ENCODE data around the gene DENND1A.

The DENND1A gene

GRCh38 chr9:123357743-123358059 is 572.2 kb downstream of the DENND1A start:
- TF ChIP-seq YY1 (IDR thresholded peaks at IDR 0.05; ENCODE audit: insufficient read depth, insufficient read length) = no peak
- no peak for TF ChIP-seq ZNF274 (IDR thresholded peaks at IDR 0.05; ENCODE audit: low read depth, low read length)
- no peak for TF ChIP-seq SUZ12 (IDR thresholded peaks at IDR 0.05; ENCODE audit: extremely low read depth, insufficient read depth, insufficient read length)
- no peaks in the 10 kb centered on the region for H3K36me3 ChIP-seq (ENCODE audit: insufficient read depth, insufficient read length, low read length)
- H3K27me3 ChIP-seq (ENCODE audit: insufficient read depth, insufficient read length) = peaks cover 8% of the 10 kb centered on the region
- DNase-seq (ENCODE audit: low read depth, low spot score) = no peak
- H3K9me3 ChIP-seq (ENCODE audit: insufficient read depth, low read length) = no peaks in the 10 kb centered on the region
- H3K4me1 ChIP-seq (ENCODE audit: insufficient read depth, insufficient read length) = peaks cover 34% of the 10 kb centered on the region
- H3K4me3 ChIP-seq (ENCODE audit: insufficient read length, low read depth) = peak overlapping the region; percentile 13
- peak overlapping the region; percentile 70 for H3K9ac ChIP-seq (ENCODE audit: insufficient read length, low read depth)

DNA sequence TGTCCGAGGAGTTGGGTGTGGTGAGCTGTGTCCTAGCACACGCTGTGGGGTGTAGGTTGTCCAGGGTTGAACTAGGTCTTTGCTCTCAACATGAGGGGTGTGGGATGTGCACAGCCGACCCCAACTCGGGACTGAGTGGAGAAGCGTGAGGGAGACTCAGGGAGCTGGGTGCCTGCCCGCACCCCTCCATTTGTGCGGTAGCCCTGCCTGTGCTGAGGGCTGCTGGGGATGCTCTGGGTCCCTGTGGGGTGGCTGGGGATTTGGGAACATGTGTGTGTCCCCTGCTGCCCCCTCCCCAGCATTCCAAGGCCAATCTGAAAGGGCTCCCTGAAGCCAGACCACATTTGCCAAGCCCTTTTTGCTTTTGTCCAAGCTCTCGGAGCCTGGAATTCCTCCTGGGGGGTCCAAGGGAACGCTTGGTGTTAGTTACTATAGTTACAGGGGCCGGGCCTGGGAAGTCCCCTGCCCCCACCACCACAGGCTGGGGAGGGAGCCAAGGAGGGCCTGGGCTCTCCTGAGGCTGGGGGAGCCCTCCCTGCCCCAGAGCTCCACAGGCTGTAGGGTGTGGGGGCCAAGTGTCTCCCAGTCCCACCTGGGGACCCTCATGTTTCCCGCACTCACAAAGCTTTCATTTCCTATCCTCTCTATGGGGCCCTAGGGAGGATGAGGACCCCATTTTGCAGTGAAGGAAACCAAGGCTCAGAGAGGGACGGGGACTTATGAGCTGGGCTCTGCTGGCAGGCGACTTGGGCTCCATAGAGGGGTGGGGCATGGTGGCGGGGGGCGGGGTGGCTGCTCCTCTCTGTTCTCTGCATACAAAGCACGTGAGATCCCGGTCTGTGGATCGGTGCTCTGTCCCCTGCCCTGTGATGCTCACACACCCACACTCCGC is 572.8 kb downstream of the DENND1A start:
- Histone ChIP-seq H3K4me1 (ENCODE audit: insufficient read depth, insufficient read length) (peaks cover 34% of the 10 kb centered on the region), H3K36me3 (ENCODE audit: insufficient read depth, insufficient read length, low read length) (no peaks in the 10 kb centered on the region), H3K27me3 (ENCODE audit: insufficient read depth, insufficient read length) (peaks cover 8% of the 10 kb centered on the region), H3K9me3 (ENCODE audit: insufficient read depth, low read length) (no peaks in the 10 kb centered on the region), H3K4me3 (ENCODE audit: insufficient read length, low read depth) (peak overlapping the region; percentile 13), H3K9ac (ENCODE audit: insufficient read length, low read depth) (peak overlapping the region; percentile 70)
- no peak for TF ChIP-seq SUZ12 (IDR thresholded peaks at IDR 0.05; ENCODE audit: extremely low read depth, insufficient read depth, insufficient read length)
- TF ChIP-seq YY1 (IDR thresholded peaks at IDR 0.05; ENCODE audit: insufficient read depth, insufficient read length) = no peak
- no peak for TF ChIP-seq ZNF274 (IDR thresholded peaks at IDR 0.05; ENCODE audit: low read depth, low read length)
- no peak for DNase-seq (ENCODE audit: low read depth, low spot score)

- peak within 1 kb of the TSS; percentile 44 for H3K4me3 ChIP-seq (ENCODE audit: insufficient read length, low read depth)
- DNase-seq (ENCODE audit: low read depth, low spot score) = peak; percentile 80
- peaks cover 25% of the 10 kb centered on the region for H3K4me1 ChIP-seq (ENCODE audit: insufficient read depth, insufficient read length)
- no peaks in the 10 kb centered on the region for H3K9me3 ChIP-seq (ENCODE audit: insufficient read depth, low read length)
- H3K9ac ChIP-seq (ENCODE audit: insufficient read length, low read depth) = peak within 1 kb of the TSS; percentile 62
- H3K27me3 ChIP-seq (ENCODE audit: insufficient read depth, insufficient read length) = peaks cover 8% of the 10 kb centered on the region
- TF ChIP-seq SUZ12 (IDR thresholded peaks at IDR 0.05; ENCODE audit: extremely low read depth, insufficient read depth, insufficient read length) (no peak), YY1 (IDR thresholded peaks at IDR 0.05; ENCODE audit: insufficient read depth, insufficient read length) (no peak), ZNF274 (IDR thresholded peaks at IDR 0.05; ENCODE audit: low read depth, low read length) (no peak)
- no peaks in the 10 kb centered on the region for H3K36me3 ChIP-seq (ENCODE audit: insufficient read depth, insufficient read length, low read length)
Measured at GRCh38 chr9:123355761-123356431, 574.0 kb downstream of the DENND1A start, which contains the start of gene CRB2. TSS of gene CRB2 (plus strand) at chr9:123356197. CDS start at chr9:123356261, 64 bp downstream.

DNA sequence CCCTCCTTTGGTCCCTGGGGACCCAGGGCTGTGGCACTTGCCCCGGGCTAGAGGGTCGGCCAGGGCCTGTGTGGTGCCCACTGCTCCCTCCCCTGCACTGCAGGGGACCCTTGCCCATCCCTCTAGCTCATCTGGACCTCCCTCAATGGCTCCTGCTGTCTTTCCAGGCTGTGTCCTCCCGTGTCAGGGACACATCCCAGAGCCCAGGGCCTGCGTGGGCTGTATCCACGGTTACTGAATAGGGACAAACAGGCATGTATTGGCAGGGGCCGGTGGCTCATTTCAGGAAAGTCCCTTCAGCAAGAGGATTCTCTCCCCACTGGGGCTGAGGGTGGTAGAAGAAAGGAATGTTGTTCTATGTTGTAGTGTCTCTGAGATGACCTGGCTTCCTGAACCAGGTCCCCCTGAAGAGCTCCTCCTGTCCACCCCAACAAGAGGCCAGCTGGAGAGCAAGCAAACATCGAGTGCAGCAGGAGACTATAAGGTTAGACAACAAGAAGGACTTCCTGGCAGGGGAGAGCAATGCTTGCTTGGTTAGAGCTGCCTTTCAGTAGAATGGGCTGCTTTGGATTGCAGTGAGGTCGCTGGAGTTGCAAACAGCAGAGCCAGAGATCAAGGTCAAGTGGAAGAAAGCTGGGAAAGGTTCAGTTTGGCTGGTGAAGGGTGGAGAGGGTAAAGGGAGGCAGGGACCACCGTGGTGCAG is 575.0 kb downstream of the DENND1A start:
- peak overlapping the region; percentile 13 for H3K4me3 ChIP-seq (ENCODE audit: insufficient read length, low read depth)
- H3K36me3 ChIP-seq (ENCODE audit: insufficient read depth, insufficient read length, low read length) = no peaks in the 10 kb centered on the region
- peaks cover 19% of the 10 kb centered on the region for H3K4me1 ChIP-seq (ENCODE audit: insufficient read depth, insufficient read length)
- no peaks in the 10 kb centered on the region for H3K9me3 ChIP-seq (ENCODE audit: insufficient read depth, low read length)
- DNase-seq (ENCODE audit: low read depth, low spot score) = no peak
- peaks cover 8% of the 10 kb centered on the region for H3K27me3 ChIP-seq (ENCODE audit: insufficient read depth, insufficient read length)
- peak overlapping the region; percentile 26 for H3K9ac ChIP-seq (ENCODE audit: insufficient read length, low read depth)
- TF ChIP-seq YY1 (IDR thresholded peaks at IDR 0.05; ENCODE audit: insufficient read depth, insufficient read length) = no peak
- no peak for TF ChIP-seq SUZ12 (IDR thresholded peaks at IDR 0.05; ENCODE audit: extremely low read depth, insufficient read depth, insufficient read length)
- TF ChIP-seq ZNF274 (IDR thresholded peaks at IDR 0.05; ENCODE audit: low read depth, low read length) = no peak

GRCh38 chr9:123353984-123354591 is 575.8 kb downstream of the DENND1A start:
- TF ChIP-seq YY1 (IDR thresholded peaks at IDR 0.05; ENCODE audit: insufficient read depth, insufficient read length) = no peak
- no peak for TF ChIP-seq SUZ12 (IDR thresholded peaks at IDR 0.05; ENCODE audit: extremely low read depth, insufficient read depth, insufficient read length)
- no peak for TF ChIP-seq ZNF274 (IDR thresholded peaks at IDR 0.05; ENCODE audit: low read depth, low read length)
- Histone ChIP-seq H3K4me3 (ENCODE audit: insufficient read length, low read depth) (no peak overlapping the region), H3K9me3 (ENCODE audit: insufficient read depth, low read length) (no peaks in the 10 kb centered on the region), H3K4me1 (ENCODE audit: insufficient read depth, insufficient read length) (peaks cover 19% of the 10 kb centered on the region), H3K9ac (ENCODE audit: insufficient read length, low read depth) (peak overlapping the region; percentile 37), H3K36me3 (ENCODE audit: insufficient read depth, insufficient read length, low read length) (no peaks in the 10 kb centered on the region), H3K27me3 (ENCODE audit: insufficient read depth, insufficient read length) (peaks cover 8% of the 10 kb centered on the region)
- DNase-seq (ENCODE audit: low read depth, low spot score) = peak; percentile 71

DNA sequence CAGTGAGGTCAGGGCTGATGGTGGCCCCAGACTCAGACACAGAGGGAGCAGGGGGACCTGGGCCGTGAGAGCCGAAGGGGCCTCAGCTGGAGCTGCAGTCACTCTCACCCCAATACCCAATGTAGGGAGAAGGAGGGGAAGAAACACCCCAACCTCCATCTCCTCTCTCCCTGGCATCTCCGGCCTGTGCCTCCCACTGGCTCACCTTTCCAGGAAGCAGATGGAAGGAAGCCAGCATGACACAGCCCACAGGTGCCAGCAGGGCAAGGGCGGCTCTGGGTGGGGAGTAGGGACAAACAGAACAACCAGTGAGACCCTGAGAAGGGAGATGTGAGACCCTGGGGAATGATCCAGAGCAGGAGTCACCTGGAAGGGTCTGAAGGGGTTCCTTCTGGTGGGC is 576.9 kb downstream of the DENND1A start:
- no peak for TF ChIP-seq ZNF274 (IDR thresholded peaks at IDR 0.05; ENCODE audit: low read depth, low read length)
- no peak for TF ChIP-seq SUZ12 (IDR thresholded peaks at IDR 0.05; ENCODE audit: extremely low read depth, insufficient read depth, insufficient read length)
- no peak for TF ChIP-seq YY1 (IDR thresholded peaks at IDR 0.05; ENCODE audit: insufficient read depth, insufficient read length)
- no peak overlapping the region for H3K4me3 ChIP-seq (ENCODE audit: insufficient read length, low read depth)
- DNase-seq (ENCODE audit: low read depth, low spot score) = no peak
- no peaks in the 10 kb centered on the region for H3K36me3 ChIP-seq (ENCODE audit: insufficient read depth, insufficient read length, low read length)
- no peaks in the 10 kb centered on the region for H3K9me3 ChIP-seq (ENCODE audit: insufficient read depth, low read length)
- H3K9ac ChIP-seq (ENCODE audit: insufficient read length, low read depth) = no peak overlapping the region
- peaks cover 8% of the 10 kb centered on the region for H3K27me3 ChIP-seq (ENCODE audit: insufficient read depth, insufficient read length)
- H3K4me1 ChIP-seq (ENCODE audit: insufficient read depth, insufficient read length) = peaks cover 14% of the 10 kb centered on the region

All from NT2/D1 (cell line).